ENCODE measurements around the gene NEDD8. TPM values are rescaled to one million over a fixed set of nuclear protein-coding genes. Genes with fewer than 3 reads are reported as not detected.

NEDD8 gene
- total and polyA plus RNA-seq, 2 experiments from 2014 or later = 130 to 418 TPM

DNA sequence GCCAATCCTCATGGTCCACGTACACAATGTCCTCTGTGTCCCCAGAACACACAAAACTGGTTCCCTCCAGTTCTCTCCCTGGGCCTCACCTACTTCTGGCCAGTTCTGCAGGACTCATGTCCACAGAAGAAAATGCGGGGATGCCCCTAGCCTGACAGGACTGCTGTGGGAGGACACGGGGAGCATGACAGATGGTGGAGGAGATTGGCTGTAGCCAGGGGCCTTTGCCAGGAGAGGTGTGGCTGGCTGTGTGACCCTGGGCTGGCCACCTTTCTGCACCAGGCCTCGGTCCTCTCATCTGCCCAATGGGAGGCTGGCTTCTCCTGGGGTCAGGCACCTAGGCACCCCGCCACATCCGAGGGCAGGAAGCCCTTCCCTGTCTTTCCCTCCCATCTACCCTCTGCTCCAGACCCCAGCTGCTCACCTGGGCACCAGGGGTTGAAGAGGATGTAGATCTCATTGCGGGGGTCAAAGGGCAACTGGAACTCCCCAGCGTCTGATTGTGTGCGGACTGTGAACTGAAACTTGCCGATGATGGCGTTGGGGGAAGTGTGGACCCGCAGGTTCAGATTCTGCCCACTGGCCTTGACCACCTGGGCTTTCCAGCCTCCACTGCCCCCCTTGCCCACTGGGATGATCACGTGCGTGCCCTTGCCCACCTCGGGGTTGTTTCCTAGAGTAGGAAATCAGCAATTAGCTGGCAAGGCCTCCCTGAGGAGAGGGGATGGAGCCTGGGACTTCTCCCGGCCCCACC is 28.0 kb upstream of the NEDD8 start:
- no peaks in the 10 kb centered on the region for H3K36me3 ChIP-seq (ENCODE audit: insufficient read depth)
- no peak overlapping the region for H2AFZ ChIP-seq
- H3K4me1 Mint-ChIP-seq = peaks cover 7% of the 10 kb centered on the region; the same call in 2 of the 3 replicates
- H3K27ac Mint-ChIP-seq = no peak overlapping the region
- no peaks in the 10 kb centered on the region for H3K9me2 ChIP-seq (ENCODE audit: insufficient read depth)
- no peaks in the 10 kb centered on the region for H3K4me1 ChIP-seq (ENCODE audit: insufficient read depth)
- no peaks in the 10 kb centered on the region for H3K27me3 ChIP-seq (ENCODE audit: insufficient read depth)
- DNase-seq (ENCODE audit: low spot score) = no peak
- TF ChIP-seq EZH2 (IDR thresholded peaks at IDR 0.05; ENCODE audit: low read depth, unreplicated experiment) (no peak), ZNF331 (CRISPR knock-in tag; IDR thresholded peaks at IDR 0.05; ENCODE audit: low read depth) (no peak), JUNB (IDR thresholded peaks at IDR 0.05; ENCODE audit: unreplicated experiment) (no peak), ZNF114 (CRISPR knock-in tag; IDR thresholded peaks at IDR 0.05) (no peak), POLR2AphosphoS5 (IDR thresholded peaks at IDR 0.05; ENCODE audit: low read depth) (no peak), NANOG (IDR thresholded peaks at IDR 0.05; ENCODE audit: borderline replicate concordance) (no peak)
- TF ChIP-seq, protein P1, sequence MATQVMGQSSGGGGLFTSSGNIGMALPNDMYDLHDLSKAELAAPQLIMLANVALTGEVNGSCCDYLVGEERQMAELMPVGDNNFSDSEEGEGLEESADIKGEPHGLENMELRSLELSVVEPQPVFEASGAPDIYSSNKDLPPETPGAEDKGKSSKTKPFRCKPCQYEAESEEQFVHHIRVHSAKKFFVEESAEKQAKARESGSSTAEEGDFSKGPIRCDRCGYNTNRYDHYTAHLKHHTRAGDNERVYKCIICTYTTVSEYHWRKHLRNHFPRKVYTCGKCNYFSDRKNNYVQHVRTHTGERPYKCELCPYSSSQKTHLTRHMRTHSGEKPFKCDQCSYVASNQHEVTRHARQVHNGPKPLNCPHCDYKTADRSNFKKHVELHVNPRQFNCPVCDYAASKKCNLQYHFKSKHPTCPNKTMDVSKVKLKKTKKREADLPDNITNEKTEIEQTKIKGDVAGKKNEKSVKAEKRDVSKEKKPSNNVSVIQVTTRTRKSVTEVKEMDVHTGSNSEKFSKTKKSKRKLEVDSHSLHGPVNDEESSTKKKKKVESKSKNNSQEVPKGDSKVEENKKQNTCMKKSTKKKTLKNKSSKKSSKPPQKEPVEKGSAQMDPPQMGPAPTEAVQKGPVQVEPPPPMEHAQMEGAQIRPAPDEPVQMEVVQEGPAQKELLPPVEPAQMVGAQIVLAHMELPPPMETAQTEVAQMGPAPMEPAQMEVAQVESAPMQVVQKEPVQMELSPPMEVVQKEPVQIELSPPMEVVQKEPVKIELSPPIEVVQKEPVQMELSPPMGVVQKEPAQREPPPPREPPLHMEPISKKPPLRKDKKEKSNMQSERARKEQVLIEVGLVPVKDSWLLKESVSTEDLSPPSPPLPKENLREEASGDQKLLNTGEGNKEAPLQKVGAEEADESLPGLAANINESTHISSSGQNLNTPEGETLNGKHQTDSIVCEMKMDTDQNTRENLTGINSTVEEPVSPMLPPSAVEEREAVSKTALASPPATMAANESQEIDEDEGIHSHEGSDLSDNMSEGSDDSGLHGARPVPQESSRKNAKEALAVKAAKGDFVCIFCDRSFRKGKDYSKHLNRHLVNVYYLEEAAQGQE (IDR thresholded peaks at IDR 0.05; ENCODE audit: unreplicated experiment) = no peak
- TF ChIP-seq, protein P2, sequence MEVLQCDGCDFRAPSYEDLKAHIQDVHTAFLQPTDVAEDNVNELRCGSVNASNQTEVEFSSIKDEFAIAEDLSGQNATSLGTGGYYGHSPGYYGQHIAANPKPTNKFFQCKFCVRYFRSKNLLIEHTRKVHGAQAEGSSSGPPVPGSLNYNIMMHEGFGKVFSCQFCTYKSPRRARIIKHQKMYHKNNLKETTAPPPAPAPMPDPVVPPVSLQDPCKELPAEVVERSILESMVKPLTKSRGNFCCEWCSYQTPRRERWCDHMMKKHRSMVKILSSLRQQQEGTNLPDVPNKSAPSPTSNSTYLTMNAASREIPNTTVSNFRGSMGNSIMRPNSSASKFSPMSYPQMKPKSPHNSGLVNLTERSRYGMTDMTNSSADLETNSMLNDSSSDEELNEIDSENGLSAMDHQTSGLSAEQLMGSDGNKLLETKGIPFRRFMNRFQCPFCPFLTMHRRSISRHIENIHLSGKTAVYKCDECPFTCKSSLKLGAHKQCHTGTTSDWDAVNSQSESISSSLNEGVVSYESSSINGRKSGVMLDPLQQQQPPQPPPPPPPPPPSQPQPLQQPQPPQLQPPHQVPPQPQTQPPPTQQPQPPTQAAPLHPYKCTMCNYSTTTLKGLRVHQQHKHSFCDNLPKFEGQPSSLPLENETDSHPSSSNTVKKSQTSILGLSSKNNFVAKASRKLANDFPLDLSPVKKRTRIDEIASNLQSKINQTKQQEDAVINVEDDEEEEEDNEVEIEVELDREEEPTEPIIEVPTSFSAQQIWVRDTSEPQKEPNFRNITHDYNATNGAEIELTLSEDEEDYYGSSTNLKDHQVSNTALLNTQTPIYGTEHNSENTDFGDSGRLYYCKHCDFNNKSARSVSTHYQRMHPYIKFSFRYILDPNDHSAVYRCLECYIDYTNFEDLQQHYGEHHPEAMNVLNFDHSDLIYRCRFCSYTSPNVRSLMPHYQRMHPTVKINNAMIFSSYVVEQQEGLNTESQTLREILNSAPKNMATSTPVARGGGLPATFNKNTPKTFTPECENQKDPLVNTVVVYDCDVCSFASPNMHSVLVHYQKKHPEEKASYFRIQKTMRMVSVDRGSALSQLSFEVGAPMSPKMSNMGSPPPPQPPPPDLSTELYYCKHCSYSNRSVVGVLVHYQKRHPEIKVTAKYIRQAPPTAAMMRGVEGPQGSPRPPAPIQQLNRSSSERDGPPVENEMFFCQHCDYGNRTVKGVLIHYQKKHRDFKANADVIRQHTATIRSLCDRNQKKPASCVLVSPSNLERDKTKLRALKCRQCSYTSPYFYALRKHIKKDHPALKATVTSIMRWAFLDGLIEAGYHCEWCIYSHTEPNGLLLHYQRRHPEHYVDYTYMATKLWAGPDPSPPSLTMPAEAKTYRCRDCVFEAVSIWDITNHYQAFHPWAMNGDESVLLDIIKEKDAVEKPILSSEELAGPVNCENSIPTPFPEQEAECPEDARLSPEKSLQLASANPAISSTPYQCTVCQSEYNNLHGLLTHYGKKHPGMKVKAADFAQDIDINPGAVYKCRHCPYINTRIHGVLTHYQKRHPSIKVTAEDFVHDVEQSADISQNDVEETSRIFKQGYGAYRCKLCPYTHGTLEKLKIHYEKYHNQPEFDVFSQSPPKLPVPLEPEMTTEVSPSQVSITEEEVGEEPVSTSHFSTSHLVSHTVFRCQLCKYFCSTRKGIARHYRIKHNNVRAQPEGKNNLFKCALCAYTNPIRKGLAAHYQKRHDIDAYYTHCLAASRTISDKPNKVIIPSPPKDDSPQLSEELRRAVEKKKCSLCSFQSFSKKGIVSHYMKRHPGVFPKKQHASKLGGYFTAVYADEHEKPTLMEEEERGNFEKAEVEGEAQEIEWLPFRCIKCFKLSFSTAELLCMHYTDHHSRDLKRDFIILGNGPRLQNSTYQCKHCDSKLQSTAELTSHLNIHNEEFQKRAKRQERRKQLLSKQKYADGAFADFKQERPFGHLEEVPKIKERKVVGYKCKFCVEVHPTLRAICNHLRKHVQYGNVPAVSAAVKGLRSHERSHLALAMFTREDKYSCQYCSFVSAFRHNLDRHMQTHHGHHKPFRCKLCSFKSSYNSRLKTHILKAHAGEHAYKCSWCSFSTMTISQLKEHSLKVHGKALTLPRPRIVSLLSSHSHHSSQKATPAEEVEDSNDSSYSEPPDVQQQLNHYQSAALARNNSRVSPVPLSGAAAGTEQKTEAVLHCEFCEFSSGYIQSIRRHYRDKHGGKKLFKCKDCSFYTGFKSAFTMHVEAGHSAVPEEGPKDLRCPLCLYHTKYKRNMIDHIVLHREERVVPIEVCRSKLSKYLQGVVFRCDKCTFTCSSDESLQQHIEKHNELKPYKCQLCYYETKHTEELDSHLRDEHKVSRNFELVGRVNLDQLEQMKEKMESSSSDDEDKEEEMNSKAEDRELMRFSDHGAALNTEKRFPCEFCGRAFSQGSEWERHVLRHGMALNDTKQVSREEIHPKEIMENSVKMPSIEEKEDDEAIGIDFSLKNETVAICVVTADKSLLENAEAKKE (CRISPR knock-in tag; IDR thresholded peaks at IDR 0.05) = no peak
- no peak for ATAC-seq
- H3K36me3 Mint-ChIP-seq (ENCODE audit: low read depth) = no peaks in the 10 kb centered on the region
- no peak overlapping the region for H3K4me2 ChIP-seq
- H3K4me3 Mint-ChIP-seq = no peak overlapping the region; the same call in 2 of the 3 replicates
- no peaks in the 10 kb centered on the region for H3F3A ChIP-seq (replicated peaks; ENCODE audit: low read depth)
- H4K20me1 ChIP-seq (replicated peaks; ENCODE audit: insufficient read depth) = no peaks in the 10 kb centered on the region
- H3K27ac ChIP-seq (ENCODE audit: low read depth) = no peak overlapping the region
- H3K79me2 ChIP-seq (replicated peaks; ENCODE audit: insufficient read depth) = no peaks in the 10 kb centered on the region
- H3K4me3 ChIP-seq = no peak overlapping the region
- H3K27me3 Mint-ChIP-seq (ENCODE audit: insufficient read depth, low read depth, poor library complexity) = peaks cover 13% of the 10 kb centered on the region
- no peaks in the 10 kb centered on the region for H3K9me3 Mint-ChIP-seq

Measured in GM23338 (cell line).